ENCODE data around the gene OR4B1.
"Not testable (repeated sequence)": the region's sequence is repeated elsewhere in the genome, so short reads cannot be mapped to it uniquely, and the experiment has no call there.

OR4B1 gene

GRCh38 chr11:48190906-48191654 lies 25.5 kb upstream of the OR4B1 start:
- H3K4me3 ChIP-seq (ENCODE audit: low read length); H3K27me3 ChIP-seq (ENCODE audit: control insufficient read depth, insufficient read depth, low read length); H3K9me3 ChIP-seq (ENCODE audit: control insufficient read depth, low read length); H3K9ac ChIP-seq (ENCODE audit: low read length); H3K36me3 ChIP-seq (ENCODE audit: control insufficient read depth, insufficient read depth, low read length); H3K4me1 ChIP-seq (ENCODE audit: control insufficient read depth, insufficient read depth, low read length): not testable (repeated sequence)

GRCh38 chr11:48193876-48194275 lies 22.7 kb upstream of the OR4B1 start:
- Histone ChIP-seq H3K27me3 (ENCODE audit: control insufficient read depth, insufficient read depth, low read length) (no peaks in the 10 kb centered on the region), H3K9me3 (ENCODE audit: control insufficient read depth, low read length) (no peaks in the 10 kb centered on the region), H3K9ac (ENCODE audit: low read length) (no peak overlapping the region), H3K4me3 (ENCODE audit: low read length) (no peak overlapping the region), H3K36me3 (ENCODE audit: control insufficient read depth, insufficient read depth, low read length) (no peaks in the 10 kb centered on the region), H3K4me1 (ENCODE audit: control insufficient read depth, insufficient read depth, low read length) (no peaks in the 10 kb centered on the region)

GRCh38 chr11:48207881-48208280 lies 8.7 kb upstream of the OR4B1 start:
- H3K27me3 ChIP-seq (ENCODE audit: control insufficient read depth, insufficient read depth, low read length) = no peaks in the 10 kb centered on the region
- H3K4me1 ChIP-seq (ENCODE audit: control insufficient read depth, insufficient read depth, low read length) = no peaks in the 10 kb centered on the region
- H3K36me3 ChIP-seq (ENCODE audit: control insufficient read depth, insufficient read depth, low read length) = no peaks in the 10 kb centered on the region
- no peaks in the 10 kb centered on the region for H3K9me3 ChIP-seq (ENCODE audit: control insufficient read depth, low read length)
- no peak overlapping the region for H3K4me3 ChIP-seq (ENCODE audit: low read length)
- H3K9ac ChIP-seq (ENCODE audit: low read length) = no peak overlapping the region

- Histone ChIP-seq H3K4me3 (ENCODE audit: low read length) (no peak overlapping the region), H3K4me1 (ENCODE audit: control insufficient read depth, insufficient read depth, low read length) (no peaks in the 10 kb centered on the region), H3K9ac (ENCODE audit: low read length) (no peak overlapping the region), H3K9me3 (ENCODE audit: control insufficient read depth, low read length) (no peaks in the 10 kb centered on the region), H3K27me3 (ENCODE audit: control insufficient read depth, insufficient read depth, low read length) (no peaks in the 10 kb centered on the region), H3K36me3 (ENCODE audit: control insufficient read depth, insufficient read depth, low read length) (no peaks in the 10 kb centered on the region)
Observed at GRCh38 chr11:48210052-48210451, 6.6 kb upstream of the OR4B1 start.

GRCh38 chr11:48228761-48229160 lies 12.2 kb downstream of the OR4B1 start:
- Histone ChIP-seq H3K4me1 (ENCODE audit: control insufficient read depth, insufficient read depth, low read length) (no peaks in the 10 kb centered on the region), H3K9me3 (ENCODE audit: control insufficient read depth, low read length) (no peaks in the 10 kb centered on the region), H3K4me3 (ENCODE audit: low read length) (no peak overlapping the region), H3K27me3 (ENCODE audit: control insufficient read depth, insufficient read depth, low read length) (no peaks in the 10 kb centered on the region), H3K36me3 (ENCODE audit: control insufficient read depth, insufficient read depth, low read length) (no peaks in the 10 kb centered on the region), H3K9ac (ENCODE audit: low read length) (no peak overlapping the region)

GRCh38 chr11:48230057-48230456 lies 13.4 kb downstream of the OR4B1 start:
- not testable (repeated sequence) for H3K36me3 ChIP-seq (ENCODE audit: control insufficient read depth, insufficient read depth, low read length); H3K9ac ChIP-seq (ENCODE audit: low read length); H3K4me1 ChIP-seq (ENCODE audit: control insufficient read depth, insufficient read depth, low read length); H3K9me3 ChIP-seq (ENCODE audit: control insufficient read depth, low read length); H3K4me3 ChIP-seq (ENCODE audit: low read length); H3K27me3 ChIP-seq (ENCODE audit: control insufficient read depth, insufficient read depth, low read length)

GRCh38 chr11:48237727-48238126 lies 21.1 kb downstream of the OR4B1 start:
- Histone ChIP-seq H3K27me3 (ENCODE audit: control insufficient read depth, insufficient read depth, low read length) (no peaks in the 10 kb centered on the region), H3K4me3 (ENCODE audit: low read length) (no peak overlapping the region), H3K36me3 (ENCODE audit: control insufficient read depth, insufficient read depth, low read length) (no peaks in the 10 kb centered on the region), H3K9me3 (ENCODE audit: control insufficient read depth, low read length) (no peaks in the 10 kb centered on the region), H3K9ac (ENCODE audit: low read length) (no peak overlapping the region), H3K4me1 (ENCODE audit: control insufficient read depth, insufficient read depth, low read length) (no peaks in the 10 kb centered on the region)

- Histone ChIP-seq H3K27me3 (ENCODE audit: control insufficient read depth, insufficient read depth, low read length) (no peaks in the 10 kb centered on the region), H3K9me3 (ENCODE audit: control insufficient read depth, low read length) (no peaks in the 10 kb centered on the region), H3K9ac (ENCODE audit: low read length) (no peak overlapping the region), H3K4me1 (ENCODE audit: control insufficient read depth, insufficient read depth, low read length) (no peaks in the 10 kb centered on the region), H3K36me3 (ENCODE audit: control insufficient read depth, insufficient read depth, low read length) (no peaks in the 10 kb centered on the region), H3K4me3 (ENCODE audit: low read length) (no peak overlapping the region)
Observed at GRCh38 chr11:48242501-48242900, 25.9 kb downstream of the OR4B1 start.

- Histone ChIP-seq H3K27me3 (ENCODE audit: control insufficient read depth, insufficient read depth, low read length) (no peaks in the 10 kb centered on the region), H3K36me3 (ENCODE audit: control insufficient read depth, insufficient read depth, low read length) (no peaks in the 10 kb centered on the region), H3K9me3 (ENCODE audit: control insufficient read depth, low read length) (no peaks in the 10 kb centered on the region), H3K4me3 (ENCODE audit: low read length) (no peak within 1 kb of the TSS), H3K4me1 (ENCODE audit: control insufficient read depth, insufficient read depth, low read length) (no peaks in the 10 kb centered on the region), H3K9ac (ENCODE audit: low read length) (no peak within 1 kb of the TSS)
Observed at GRCh38 chr11:48244804-48245203, 28.2 kb downstream of the OR4B1 start, which contains the start of gene OR4X2. Gene OR4X2 (plus strand): TSS chr11:48245104. CDS start chr11:48245104, 0 bp downstream.

- Histone ChIP-seq H3K27me3 (ENCODE audit: control insufficient read depth, insufficient read depth, low read length) (no peaks in the 10 kb centered on the region), H3K36me3 (ENCODE audit: control insufficient read depth, insufficient read depth, low read length) (no peaks in the 10 kb centered on the region), H3K4me3 (ENCODE audit: low read length) (no peak overlapping the region), H3K4me1 (ENCODE audit: control insufficient read depth, insufficient read depth, low read length) (no peaks in the 10 kb centered on the region), H3K9me3 (ENCODE audit: control insufficient read depth, low read length) (no peaks in the 10 kb centered on the region), H3K9ac (ENCODE audit: low read length) (no peak overlapping the region)
Observed at GRCh38 chr11:48248902-48249301, 32.3 kb downstream of the OR4B1 start.

GRCh38 chr11:48261600-48261999 lies 45.0 kb downstream of the OR4B1 start:
- no peaks in the 10 kb centered on the region for H3K4me1 ChIP-seq (ENCODE audit: control insufficient read depth, insufficient read depth, low read length)
- no peaks in the 10 kb centered on the region for H3K27me3 ChIP-seq (ENCODE audit: control insufficient read depth, insufficient read depth, low read length)
- no peaks in the 10 kb centered on the region for H3K36me3 ChIP-seq (ENCODE audit: control insufficient read depth, insufficient read depth, low read length)
- H3K9ac ChIP-seq (ENCODE audit: low read length) = no peak overlapping the region
- H3K4me3 ChIP-seq (ENCODE audit: low read length) = no peak overlapping the region
- no peaks in the 10 kb centered on the region for H3K9me3 ChIP-seq (ENCODE audit: control insufficient read depth, low read length)

- Histone ChIP-seq H3K4me3 (ENCODE audit: low read length) (no peak within 1 kb of the TSS), H3K4me1 (ENCODE audit: control insufficient read depth, insufficient read depth, low read length) (no peaks in the 10 kb centered on the region), H3K27me3 (ENCODE audit: control insufficient read depth, insufficient read depth, low read length) (no peaks in the 10 kb centered on the region), H3K9ac (ENCODE audit: low read length) (no peak within 1 kb of the TSS), H3K9me3 (ENCODE audit: control insufficient read depth, low read length) (no peaks in the 10 kb centered on the region), H3K36me3 (ENCODE audit: control insufficient read depth, insufficient read depth, low read length) (no peaks in the 10 kb centered on the region)
Observed at GRCh38 chr11:48263423-48263911, 46.9 kb downstream of the OR4B1 start, which contains the start of gene OR4X1. Gene OR4X1 (plus strand): TSS chr11:48263861. CDS start chr11:48263861, 0 bp downstream.

Data from mucosa of stomach (tissue), 1 donor.